ENCODE data around the gene PYROXD2. TPM values are rescaled to one million over a fixed set of nuclear protein-coding genes. Genes with fewer than 3 reads are reported as not detected.

PYROXD2 gene
- polyA plus RNA-seq, 1 of the 3 experiments (the other 2 are of a cell fraction), result 26.7 TPM

- no peak for DNase-seq
- POLR2A ChIA-PET, result no interaction called here
- CTCF ChIA-PET, result interaction anchor here (0.6 to 2.8 kb wide), 3 partner anchors 14 to 169 kb away, joined by 3 to 14 read pairs (median 4); no protein-coding TSS in a partner anchor
- Histone ChIP-seq H4K20me1 (ENCODE audit: insufficient read depth) (no peaks in the 10 kb centered on the region), H3K27me3 (ENCODE audit: insufficient read depth) (no peaks in the 10 kb centered on the region), H3K9ac (no peak overlapping the region), H3K4me2 (peak overlapping the region; percentile 40; the same call in 1 of the 2 replicates), H3K4me3 (ENCODE audit: low read depth in 2 of 2, low read length in 1 of 2) (no peak overlapping the region), H2AFZ (ENCODE audit: low read depth) (peak overlapping the region; percentile 5; the same call in 1 of the 2 replicates), H3K36me3 (replicated peaks in 1 of 2; ENCODE audit: control insufficient read depth in 1 of 2, insufficient read depth in 2 of 2, low read length in 1 of 2) (no peaks in the 10 kb centered on the region), H3F3A (replicated peaks; ENCODE audit: insufficient read depth) (no peaks in the 10 kb centered on the region), H3K27ac (ENCODE audit: low read depth in 2 of 2, low read length in 1 of 2) (no peak overlapping the region), H3K79me2 (ENCODE audit: insufficient read depth) (no peaks in the 10 kb centered on the region), H3K9me3 (no peaks in the 10 kb centered on the region), H3K9me2 (no peaks in the 10 kb centered on the region), H3K4me1 (ENCODE audit: control insufficient read depth in 1 of 2, insufficient read depth in 2 of 2, low read depth in 1 of 2, low read length in 1 of 2) (peaks cover 5 to 10% of the 10 kb centered on the region in 2 experiments; a peak in 2 of 4 replicates)
- 88% methylated on average over 4 of the region's 5 CpGs for WGBS (ENCODE audit: low lambda C conversion rate)
- TF ChIP-seq EZH2phosphoT487 (IDR thresholded peaks at IDR 0.05; ENCODE audit: borderline replicate concordance, low read depth) (no peak), RXRA (IDR thresholded peaks at IDR 0.05; ENCODE audit: borderline replicate concordance, low read depth) (no peak), NFIC (IDR thresholded peaks at IDR 0.05; ENCODE audit: borderline replicate concordance) (no peak), CHD2 (IDR thresholded peaks at IDR 0.05; ENCODE audit: low read length, partially characterized antibody) (no peak), FOXM1 (IDR thresholded peaks at IDR 0.05; ENCODE audit: low read depth) (no peak), SMC3 (IDR thresholded peaks at IDR 0.05; ENCODE audit: low read depth, low read length) (no peak), USF1 (IDR thresholded peaks at IDR 0.05; ENCODE audit: borderline replicate concordance, low read depth) (no peak), RCOR1 (IDR thresholded peaks at IDR 0.05; ENCODE audit: low read length) (no peak), IRF3 (IDR thresholded peaks at IDR 0.05; ENCODE audit: low read depth, low read length) (no peak), MXI1 (IDR thresholded peaks at IDR 0.05; ENCODE audit: low read depth, low read length) (no peak)
Measured at GRCh38 chr10:98338896-98339295, 76.1 kb downstream of the PYROXD2 start.

- H3K27me3 ChIP-seq (ENCODE audit: insufficient read depth), result no peaks in the 10 kb centered on the region
- ChIA-PET POLR2A (no interaction called here), CTCF (interaction anchor here (0.6 to 2.8 kb wide), 3 partner anchors 13 to 168 kb away, joined by 3 to 14 read pairs (median 4); no protein-coding TSS in a partner anchor)
- H4K20me1 ChIP-seq (ENCODE audit: insufficient read depth), result no peaks in the 10 kb centered on the region
- peak overlapping the region; percentile 40; the same call in 1 of the 2 replicates for H3K4me2 ChIP-seq
- H3K4me3 ChIP-seq (ENCODE audit: low read depth in 2 of 2, low read length in 1 of 2), result no peak overlapping the region
- no peaks in the 10 kb centered on the region for H3F3A ChIP-seq (replicated peaks; ENCODE audit: insufficient read depth)
- TF ChIP-seq RXRA (IDR thresholded peaks at IDR 0.05; ENCODE audit: borderline replicate concordance, low read depth) (peak; percentile 22; the same call in 1 of the 2 replicates), TCF12 (IDR thresholded peaks at IDR 0.05) (no peak)
- WGBS (ENCODE audit: low lambda C conversion rate), result 72% methylated on average over 6 of the region's 6 CpGs
- no peak overlapping the region for H2AFZ ChIP-seq (ENCODE audit: low read depth)
- no peak for DNase-seq
- H3K9ac ChIP-seq, result no peak overlapping the region
- no peaks in the 10 kb centered on the region for H3K9me2 ChIP-seq
- no peaks in the 10 kb centered on the region for H3K9me3 ChIP-seq
- H3K79me2 ChIP-seq (ENCODE audit: insufficient read depth), result no peaks in the 10 kb centered on the region
- no peaks in the 10 kb centered on the region for H3K36me3 ChIP-seq (replicated peaks in 1 of 2; ENCODE audit: control insufficient read depth in 1 of 2, insufficient read depth in 2 of 2, low read length in 1 of 2)
- H3K27ac ChIP-seq (ENCODE audit: low read depth in 2 of 2, low read length in 1 of 2), result no peak overlapping the region
- peaks cover 5 to 10% of the 10 kb centered on the region in 2 experiments; a peak in 2 of 4 replicates for H3K4me1 ChIP-seq (ENCODE audit: control insufficient read depth in 1 of 2, insufficient read depth in 2 of 2, low read depth in 1 of 2, low read length in 1 of 2)
Measured at GRCh38 chr10:98338318-98338717, 76.7 kb downstream of the PYROXD2 start.
